Mesodermal cell (in vitro differentiated cells): ENCODE measurements around the gene IFNGR2.

Source experiments
- H3K27ac ChIP-seq: 2 replicates; pipeline ENCODE4 v1.7.0; 2013; ENCODE audit warnings: mild to moderate bottlenecking, low read depth, low read length, moderate library complexity; ENCODE audit not compliant: severe bottlenecking
- H3K36me3 ChIP-seq: 2 replicates; pipeline ENCODE4 v1.7.1; 2013; ENCODE audit warnings: mild to moderate bottlenecking, low read length, moderate library complexity; ENCODE audit not compliant: control insufficient read depth, insufficient read depth
- H3K4me1 ChIP-seq: one replicate; pipeline ENCODE4 v1.7.1; 2013; ENCODE audit warnings: mild to moderate bottlenecking, low read length; ENCODE audit not compliant: insufficient read depth, control insufficient read depth, poor library complexity, severe bottlenecking
- H3K4me3 ChIP-seq: 2 replicates; pipeline ENCODE4 v1.7.0; 2013; ENCODE audit warnings: low read length, control low read depth, mild to moderate bottlenecking; ENCODE audit not compliant: insufficient read depth, poor library complexity, severe bottlenecking; ENCODE audit errors: extremely low read depth
- H3K9me3 ChIP-seq: 2 replicates; pipeline ENCODE4 v1.7.1; 2013; ENCODE audit warnings: mild to moderate bottlenecking, low read length, moderate library complexity; ENCODE audit not compliant: control insufficient read depth
- WGBS, 2 experiments: methylation state at CpG; one replicate each; pipeline ENCODE4 v1.1.5; 2013; ENCODE audit warnings: missing lambda C conversion rate in 2 of 2; ENCODE audit not compliant: insufficient coverage in 2 of 2; 5-methylcytosine and 5-hydroxymethylcytosine counted together

Gene IFNGR2

DNA sequence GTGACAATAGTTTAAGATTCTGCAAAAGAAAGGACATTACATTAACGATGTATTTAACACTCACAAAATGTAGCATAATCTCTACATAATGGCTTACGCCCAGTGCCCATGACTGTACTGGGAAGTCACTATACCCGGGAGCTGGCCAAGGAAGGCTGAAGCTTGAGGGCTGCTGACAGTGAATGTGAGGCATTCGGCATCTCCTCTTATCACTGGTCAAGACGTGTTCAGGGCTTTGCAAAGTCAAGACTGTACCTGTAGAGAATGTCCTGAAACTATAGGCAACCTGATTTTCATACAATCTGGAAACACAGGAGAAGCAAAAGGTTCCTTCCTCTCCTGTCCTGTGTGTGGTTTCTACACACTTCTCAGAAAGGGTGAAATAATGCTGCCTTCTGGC lies 12.7 kb upstream of the IFNGR2 start:
- no peaks in the 10 kb centered on the region for H3K36me3 ChIP-seq
- no peaks in the 10 kb centered on the region for H3K4me1 ChIP-seq
- no peak overlapping the region for H3K4me3 ChIP-seq
- 74 to 86% methylated on average over 2 to 3 of the region's 5 CpGs for whole genome bisulfite sequencing, 2 experiments
- H3K9me3 ChIP-seq = no peaks in the 10 kb centered on the region
- H3K27ac ChIP-seq = no peak overlapping the region

GRCh38 chr21:33391656-33392055 lies 11.6 kb upstream of the IFNGR2 start:
- WGBS, 2 experiments = 79 to 93% methylated on average over 4 to 5 of the region's 6 CpGs

DNA sequence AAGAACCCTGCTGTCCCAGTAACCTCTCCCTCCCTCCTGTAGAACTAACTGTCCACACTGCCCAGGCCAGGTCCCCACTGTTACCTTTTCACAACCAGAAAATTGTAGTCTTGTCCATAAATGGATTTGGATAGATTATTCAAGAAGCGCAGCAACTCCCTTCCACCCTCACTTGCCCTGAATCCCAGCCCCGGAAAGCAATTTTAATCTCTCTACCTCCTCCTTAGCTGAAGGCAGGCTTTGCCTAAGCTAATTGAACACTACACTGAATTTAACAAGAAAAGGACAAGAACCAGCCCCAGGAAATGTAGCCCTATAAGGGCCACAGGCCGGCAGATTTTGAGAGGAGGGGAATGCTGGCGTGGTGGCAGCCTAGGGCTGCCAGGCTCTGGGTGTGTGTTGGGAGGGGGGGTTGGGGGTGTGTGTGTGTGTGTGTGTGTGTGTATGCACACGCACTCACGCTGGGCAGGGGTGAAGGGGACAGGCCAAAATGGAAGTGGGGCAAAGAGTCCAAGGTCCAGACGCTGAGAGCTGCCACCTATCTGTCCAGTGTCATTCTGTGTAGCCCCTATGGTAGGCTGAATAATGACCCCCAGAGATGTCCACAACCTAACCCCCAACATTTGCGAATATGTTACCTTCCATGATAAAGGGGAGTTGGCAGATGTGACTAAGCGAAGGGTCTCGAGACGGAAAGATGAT lies 10.8 kb upstream of the IFNGR2 start:
- Histone ChIP-seq H3K9me3 (no peaks in the 10 kb centered on the region), H3K36me3 (no peaks in the 10 kb centered on the region), H3K4me3 (no peak overlapping the region), H3K27ac (no peak overlapping the region), H3K4me1 (no peaks in the 10 kb centered on the region)
- 80 to 84% methylated on average over 1 to 7 of the region's 11 CpGs for WGBS, 2 experiments

More at GRCh38 chr21:33391656-33392055, 11.6 kb upstream of the IFNGR2 start:
- Histone ChIP-seq H3K4me1 (no peaks in the 10 kb centered on the region), H3K36me3 (no peaks in the 10 kb centered on the region), H3K4me3 (no peak overlapping the region), H3K27ac (no peak overlapping the region), H3K9me3 (no peaks in the 10 kb centered on the region)

DNA sequence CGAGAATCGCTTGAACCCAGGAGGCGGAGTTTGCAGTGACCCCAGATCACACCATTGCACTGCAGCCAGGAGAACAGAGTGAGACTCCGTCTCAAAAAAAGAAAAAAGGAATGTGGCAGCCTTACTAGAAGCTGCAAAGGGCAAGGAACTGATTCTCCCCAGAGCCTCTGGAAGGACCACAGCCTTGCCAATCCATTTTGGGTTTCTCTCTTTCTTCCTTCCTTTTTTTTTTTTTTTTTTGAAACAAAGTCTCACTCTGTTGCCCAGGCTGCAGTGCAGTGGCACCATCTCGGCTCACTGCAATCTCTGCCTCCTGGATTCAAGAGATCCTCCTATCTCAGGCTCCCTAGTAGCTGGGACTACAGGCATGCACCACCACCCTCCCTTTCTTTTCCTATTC lies 9.9 kb upstream of the IFNGR2 start:
- WGBS, 2 experiments = 73 to 85% methylated on average over 3 to 4 of the region's 5 CpGs
- H3K27ac ChIP-seq = no peak overlapping the region

DNA sequence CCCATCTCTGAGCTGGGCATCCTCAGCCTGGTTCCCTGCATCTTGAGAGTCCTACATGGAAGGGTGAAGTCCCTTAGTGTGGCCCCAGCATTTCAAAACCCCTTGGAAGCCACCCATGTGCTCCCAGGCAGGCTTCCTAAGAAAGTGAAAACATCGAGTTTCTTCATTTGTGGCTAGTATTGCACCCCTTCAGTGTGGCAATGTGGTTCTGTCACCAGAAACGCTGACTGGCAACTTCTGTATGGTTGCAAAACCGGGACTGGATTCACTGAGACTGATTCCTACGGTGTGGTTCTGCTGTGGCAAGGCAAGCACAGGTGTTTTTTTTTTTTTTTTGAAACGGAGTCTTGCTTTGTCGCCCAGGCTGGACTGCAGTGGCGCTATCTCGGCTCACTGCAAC lies 9.0 kb upstream of the IFNGR2 start:
- Histone ChIP-seq H3K4me3 (no peak overlapping the region), H3K4me1 (no peaks in the 10 kb centered on the region), H3K27ac (no peak overlapping the region), H3K36me3 (no peaks in the 10 kb centered on the region), H3K9me3 (no peaks in the 10 kb centered on the region)
- 94 to 96% methylated on average over 4 of the region's 8 CpGs for WGBS, 2 experiments

More for the DNA sequence above, 9.9 kb upstream of the IFNGR2 start:
- Histone ChIP-seq H3K9me3 (no peaks in the 10 kb centered on the region), H3K4me3 (no peak overlapping the region), H3K36me3 (no peaks in the 10 kb centered on the region), H3K4me1 (no peaks in the 10 kb centered on the region)

- Histone ChIP-seq H3K4me3 (no peak overlapping the region), H3K4me1 (no peaks in the 10 kb centered on the region), H3K9me3 (no peaks in the 10 kb centered on the region), H3K27ac (no peak overlapping the region), H3K36me3 (no peaks in the 10 kb centered on the region)
- WGBS, 2 experiments = 95 to 97% methylated on average over 2 to 3 of the region's 6 CpGs
Measured at GRCh38 chr21:33395891-33396331, 7.3 kb upstream of the IFNGR2 start.

GRCh38 chr21:33396436-33396835 lies 6.8 kb upstream of the IFNGR2 start:
- no peaks in the 10 kb centered on the region for H3K36me3 ChIP-seq
- no peak overlapping the region for H3K27ac ChIP-seq
- H3K9me3 ChIP-seq = no peaks in the 10 kb centered on the region
- WGBS, 2 experiments = 93 to 94% methylated on average over 3 of the region's 6 CpGs
- H3K4me3 ChIP-seq = no peak overlapping the region
- H3K4me1 ChIP-seq = no peaks in the 10 kb centered on the region

- no peaks in the 10 kb centered on the region for H3K4me1 ChIP-seq
- 80 to 100% methylated on average over 1 of the region's 5 CpGs for WGBS, 2 experiments
- H3K4me3 ChIP-seq = no peak overlapping the region
- H3K27ac ChIP-seq = no peak overlapping the region
- no peaks in the 10 kb centered on the region for H3K36me3 ChIP-seq
- no peaks in the 10 kb centered on the region for H3K9me3 ChIP-seq
Measured at GRCh38 chr21:33396951-33397350, 6.3 kb upstream of the IFNGR2 start.

- H3K9me3 ChIP-seq = no peaks in the 10 kb centered on the region
- H3K27ac ChIP-seq = no peak overlapping the region
- H3K4me3 ChIP-seq = no peak overlapping the region
- no peaks in the 10 kb centered on the region for H3K36me3 ChIP-seq
- peaks cover 4% of the 10 kb centered on the region for H3K4me1 ChIP-seq
- 86 to 94% methylated on average over 2 to 3 of the region's 3 CpGs for WGBS, 2 experiments
Measured at GRCh38 chr21:33397717-33398116, 5.5 kb upstream of the IFNGR2 start.

DNA sequence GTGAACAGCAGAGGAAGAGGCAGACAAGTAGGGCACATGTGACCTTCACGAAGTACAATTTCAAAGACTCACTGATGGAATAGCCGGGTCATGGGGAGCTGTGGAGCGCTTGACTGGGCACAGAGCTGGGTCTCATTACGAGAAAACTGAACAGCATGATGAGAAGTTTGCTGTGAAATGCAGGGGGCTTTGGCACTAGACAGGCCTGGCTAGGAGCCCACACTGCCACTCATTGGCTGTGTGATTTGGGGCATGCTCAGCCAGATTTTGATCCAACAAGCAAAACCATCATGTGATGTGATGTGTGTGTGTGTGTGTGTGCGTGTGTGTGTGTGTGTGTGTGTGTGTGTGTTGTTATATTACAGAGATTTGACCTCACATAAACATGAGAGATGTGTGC lies 4.9 kb upstream of the IFNGR2 start:
- Histone ChIP-seq H3K27ac (no peak overlapping the region), H3K36me3 (no peaks in the 10 kb centered on the region), H3K4me3 (no peak overlapping the region), H3K4me1 (peaks cover 6% of the 10 kb centered on the region), H3K9me3 (no peaks in the 10 kb centered on the region)
- WGBS, 2 experiments = 96 to 97% methylated on average over 4 of the region's 5 CpGs

DNA sequence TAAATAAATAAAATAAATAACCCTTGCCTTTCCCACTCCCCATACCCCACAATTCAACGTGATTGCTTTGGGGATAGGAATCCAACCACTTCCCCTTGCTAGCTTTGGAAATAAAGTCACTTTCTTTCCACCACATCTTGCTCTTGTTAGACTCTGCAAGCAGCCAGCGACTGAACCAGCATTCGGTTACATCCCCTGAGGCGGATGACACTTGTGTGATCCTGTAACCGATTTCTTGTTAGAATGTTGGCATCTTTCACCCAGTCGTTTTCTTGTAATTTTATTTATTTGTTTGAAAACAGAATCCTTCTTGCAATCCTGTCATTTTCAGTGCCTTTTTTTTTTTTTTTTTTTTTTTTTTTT lies 1.6 kb upstream of the IFNGR2 start:
- no peak overlapping the region for H3K27ac ChIP-seq
- no peaks in the 10 kb centered on the region for H3K9me3 ChIP-seq
- no peak overlapping the region for H3K4me3 ChIP-seq
- WGBS, 2 experiments = 98 to 100% methylated on average over 4 to 6 of the region's 6 CpGs
- peaks cover 9% of the 10 kb centered on the region for H3K4me1 ChIP-seq
- peaks cover 4% of the 10 kb centered on the region for H3K36me3 ChIP-seq
